NCI-H2107 treated with DMSO at 0.1 percent for 48 hours (cell line): ENCODE data around the gene ADGRB3.
"Not testable (repeated sequence)": the region's sequence is repeated elsewhere in the genome, so short reads cannot be mapped to it uniquely, and the experiment has no call there.

Source experiments
- DNase-seq: peaks from one replicate; lab custom pipeline; 2025; ENCODE audit not compliant: unreplicated experiment; lab: John Stamatoyannopoulos, UW

The ADGRB3 gene

GRCh38 chr6:69105288-69105687, 470.2 kb downstream of the ADGRB3 start:
- no peak for DNase-seq

- DNase-seq = peak; percentile 33
These were observed 471.4 kb downstream of the ADGRB3 start for GRCh38 chr6:69106511-69106910.

- no peak for DNase-seq
These were observed 476.2 kb downstream of the ADGRB3 start for GRCh38 chr6:69111301-69111700.

DNA sequence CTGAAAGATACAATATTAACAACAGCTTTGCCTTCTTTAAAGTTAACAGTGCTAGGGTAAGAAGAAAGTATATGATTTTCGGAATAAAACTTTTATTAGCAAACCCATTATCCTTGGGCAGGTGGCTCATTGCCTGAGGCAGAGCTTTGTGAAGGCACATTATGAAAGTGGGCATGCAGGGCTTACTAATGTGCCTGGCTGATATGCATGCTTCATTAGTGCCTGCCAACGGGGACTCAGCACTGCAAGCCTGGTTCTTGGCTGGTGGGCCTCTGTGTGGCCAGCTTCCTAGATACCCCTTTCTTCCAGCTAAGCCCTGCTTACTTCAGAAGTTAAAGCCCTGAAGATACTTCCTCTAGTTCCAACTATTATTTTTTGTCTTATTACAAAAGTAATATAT, 481.6 kb downstream of the ADGRB3 start:
- no peak for DNase-seq

DNA sequence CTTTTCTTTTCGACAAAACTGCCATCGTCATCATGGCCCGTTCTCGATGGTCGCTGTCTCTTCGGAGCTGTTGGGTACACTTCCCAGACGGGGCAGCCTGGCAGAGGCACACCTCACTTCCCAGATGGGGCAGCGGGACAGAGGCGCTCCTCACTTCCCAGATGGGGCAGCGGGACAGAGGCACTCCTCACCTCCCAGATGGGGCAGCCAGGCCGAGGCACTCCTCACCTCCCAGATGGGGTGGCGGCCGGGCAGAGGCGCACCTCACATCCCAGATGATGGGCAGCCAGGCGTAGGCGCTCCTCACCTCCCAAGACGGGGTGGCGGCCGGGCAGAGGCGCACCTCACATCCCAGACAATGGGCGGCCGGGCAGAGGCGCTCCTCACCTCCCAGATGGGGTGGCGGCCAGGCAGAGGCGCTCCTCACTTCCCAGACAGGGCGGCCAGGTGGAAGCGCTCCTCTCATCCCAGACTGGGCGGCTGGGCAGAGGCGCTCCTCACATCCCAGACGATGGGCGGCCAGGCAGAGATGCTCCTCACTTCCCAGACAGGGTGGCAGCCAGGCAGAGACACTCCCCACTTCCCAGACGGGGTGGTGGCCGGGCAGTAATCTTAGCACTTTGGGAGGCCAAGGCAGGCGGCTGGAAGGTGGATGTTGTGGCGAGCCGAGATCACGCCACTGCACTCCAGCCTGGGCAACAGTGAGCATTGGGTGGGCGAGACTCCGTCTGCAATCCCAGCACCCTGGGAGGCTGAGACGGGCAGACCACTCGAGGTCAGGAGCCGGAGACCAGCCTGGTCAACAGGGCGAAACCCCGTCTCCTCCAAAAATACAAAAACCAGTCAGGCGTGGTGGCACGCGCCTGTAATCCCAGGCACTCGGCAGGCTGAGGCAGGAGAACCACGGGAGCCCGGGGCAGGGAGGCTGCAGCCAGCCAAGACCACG, 486.7 kb downstream of the ADGRB3 start:
- DNase-seq = not testable (repeated sequence)

- DNase-seq = no peak
These were observed 487.3 kb downstream of the ADGRB3 start for GRCh38 chr6:69122407-69122773.

- no peak for DNase-seq
These were observed 493.3 kb downstream of the ADGRB3 start for GRCh38 chr6:69128411-69128810.

DNA sequence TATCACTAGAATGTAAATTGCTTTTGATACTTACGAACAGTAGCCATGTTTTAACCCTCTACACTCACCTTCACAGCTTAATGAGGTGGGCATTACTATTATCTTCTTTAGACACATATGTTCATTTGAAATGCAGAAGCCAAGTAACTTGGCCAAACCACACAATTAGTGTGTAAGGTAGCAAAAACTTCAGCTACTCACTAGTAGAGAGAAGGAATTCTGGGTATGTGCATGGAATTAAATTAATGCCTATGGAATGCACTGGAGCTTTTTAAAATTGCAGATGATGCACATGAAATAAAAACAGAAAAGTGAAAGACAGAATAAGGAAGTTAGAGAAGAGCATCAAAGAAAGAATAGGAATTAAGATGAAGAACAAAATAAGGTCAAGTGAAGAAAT, 494.0 kb downstream of the ADGRB3 start:
- DNase-seq = no peak

- no peak for DNase-seq
These were observed 500.8 kb downstream of the ADGRB3 start for GRCh38 chr6:69135927-69136326.

DNA sequence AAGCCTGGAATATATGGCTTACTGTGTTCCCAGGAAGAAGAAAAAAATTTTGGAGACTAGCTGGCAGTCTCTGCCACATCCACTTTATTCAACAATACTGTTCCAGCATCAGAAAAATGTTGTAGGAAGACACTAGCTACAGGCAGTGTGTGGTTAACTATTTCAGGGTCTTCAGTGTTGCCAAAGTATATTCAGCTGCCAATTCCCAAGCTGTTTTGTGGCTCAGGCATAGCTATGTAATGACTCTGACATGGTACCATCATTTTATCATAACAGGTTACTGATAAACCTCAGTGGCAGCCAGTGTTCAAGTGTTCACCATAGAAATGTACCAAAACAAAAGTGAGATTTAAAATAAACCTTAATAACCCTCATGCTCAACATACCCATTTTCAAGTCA, 503.1 kb downstream of the ADGRB3 start:
- no peak for DNase-seq

DNA sequence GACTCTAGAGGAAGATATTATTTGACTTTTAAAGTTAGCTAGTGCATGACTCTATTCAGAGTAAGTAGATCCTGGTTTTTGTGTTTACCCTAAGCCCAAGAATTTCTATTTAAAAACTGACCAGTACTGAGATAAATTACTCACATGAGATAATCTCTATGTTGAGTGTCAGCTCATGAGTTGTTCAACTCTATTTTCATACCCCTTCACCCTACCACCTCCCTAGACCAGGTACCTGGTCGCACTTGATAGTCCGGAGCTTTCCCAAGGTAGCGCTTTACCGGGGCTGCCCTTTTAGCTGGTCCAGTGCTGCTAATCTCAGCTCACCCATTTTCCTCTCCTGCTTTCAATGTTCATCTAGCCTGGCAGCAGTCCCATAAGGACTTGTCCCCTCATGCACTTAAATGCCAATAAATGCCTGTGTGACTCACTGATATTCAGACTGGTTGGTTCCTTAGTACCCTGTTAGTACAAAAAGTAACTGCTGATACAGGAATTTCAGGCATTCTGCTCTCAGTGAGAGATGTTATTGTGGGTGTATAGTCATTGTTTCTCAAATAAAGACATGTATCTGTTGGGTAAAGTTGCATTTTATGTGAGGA, 503.9 kb downstream of the ADGRB3 start:
- no peak for DNase-seq

GRCh38 chr6:69145062-69145461, 510.0 kb downstream of the ADGRB3 start:
- no peak for DNase-seq

DNA sequence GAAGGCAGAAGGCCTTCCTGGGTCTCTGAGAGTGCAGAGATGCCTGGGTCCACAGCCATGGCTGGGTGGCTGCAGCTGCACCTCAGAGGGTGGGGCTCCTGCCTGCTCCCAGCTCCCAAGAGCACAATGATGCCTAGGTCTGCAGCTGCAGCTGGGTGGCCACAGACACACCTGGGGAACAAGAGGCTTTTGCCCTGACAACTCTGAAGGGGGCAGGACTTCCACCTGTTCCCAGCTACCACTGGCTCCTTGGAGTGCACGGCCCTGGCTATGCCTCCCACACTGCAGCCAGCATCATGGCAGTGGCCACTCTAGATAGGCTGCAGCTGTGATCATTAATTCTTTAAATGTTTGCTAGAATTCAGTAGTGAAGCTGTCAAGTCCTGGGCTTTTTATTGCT, 511.3 kb downstream of the ADGRB3 start:
- no peak for DNase-seq

GRCh38 chr6:69155467-69155866, 520.4 kb downstream of the ADGRB3 start:
- no peak for DNase-seq

GRCh38 chr6:69162811-69163210, 527.7 kb downstream of the ADGRB3 start:
- no peak for DNase-seq

GRCh38 chr6:69164564-69165229, 529.6 kb downstream of the ADGRB3 start:
- peak; percentile 12 for DNase-seq

DNA sequence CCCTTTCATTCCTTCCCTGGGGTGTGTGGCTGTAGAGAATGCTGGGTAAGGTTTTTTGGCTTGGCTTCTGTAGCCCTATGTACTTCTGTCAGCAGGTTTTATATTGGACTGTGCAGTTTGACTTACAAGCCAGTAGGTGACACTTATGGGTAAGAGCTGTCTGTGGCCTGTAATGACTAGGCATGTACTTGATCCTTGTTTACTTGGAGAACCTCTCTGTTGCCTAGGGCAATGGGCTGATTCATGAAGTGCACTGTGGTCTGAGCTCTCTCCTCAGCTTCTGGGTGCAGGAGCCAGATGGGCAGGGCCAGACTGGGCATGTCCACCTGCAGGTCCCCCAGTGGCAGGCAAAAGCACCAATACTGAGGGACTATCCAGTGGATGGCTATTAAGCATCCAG, 544.6 kb downstream of the ADGRB3 start:
- DNase-seq = peak; percentile 32

DNA sequence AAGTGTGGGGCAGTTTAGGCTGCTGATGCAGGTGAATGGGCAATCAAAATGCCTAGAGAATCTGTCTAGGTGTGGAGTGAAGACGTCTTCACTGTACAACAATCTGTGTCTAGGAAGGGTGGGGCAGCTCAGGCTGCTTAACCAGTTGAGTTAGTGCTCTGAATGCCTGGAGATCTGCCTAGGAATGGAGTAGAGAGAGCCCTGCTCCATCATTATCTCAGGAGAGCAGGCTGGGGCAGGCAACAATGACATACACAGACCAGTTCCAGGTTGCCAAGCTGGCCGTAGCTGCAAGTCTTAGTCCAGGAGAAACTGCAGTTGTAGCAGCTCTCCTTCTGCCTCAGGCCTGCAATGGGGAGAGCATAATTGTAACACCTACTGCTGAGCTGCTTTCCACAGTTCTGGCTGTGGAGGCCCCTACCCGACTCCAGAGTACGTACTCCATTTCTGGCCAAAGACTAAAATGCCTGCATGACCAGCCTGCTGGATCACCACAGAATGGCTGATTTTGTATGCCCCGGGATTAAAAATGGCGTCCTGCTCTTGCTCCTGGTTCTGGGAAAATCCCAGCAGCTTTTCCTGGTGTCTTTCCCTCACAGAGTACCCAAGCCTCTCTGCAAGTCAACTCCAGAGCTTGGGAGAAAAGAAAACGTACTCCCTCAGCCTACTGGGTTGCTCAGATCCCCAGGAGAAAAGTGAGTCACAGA, 545.4 kb downstream of the ADGRB3 start:
- no peak for DNase-seq

DNA sequence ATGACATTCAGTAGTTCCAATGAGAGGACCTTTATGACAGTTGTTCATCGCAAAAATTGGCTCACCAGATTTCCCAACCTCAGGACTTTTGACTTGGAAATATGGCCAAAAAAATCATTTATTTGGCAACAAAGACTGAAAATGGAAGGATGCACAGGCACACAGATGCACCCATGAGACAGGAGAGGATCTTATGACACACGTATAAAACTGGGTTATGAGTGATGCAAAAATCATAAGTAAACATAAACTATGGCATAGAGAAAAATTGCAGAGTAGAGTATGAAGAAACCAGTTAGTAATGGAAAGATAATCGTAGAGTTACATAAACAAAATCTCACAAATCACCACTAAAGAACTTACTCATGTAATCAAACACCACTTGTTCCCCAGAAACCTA, 546.9 kb downstream of the ADGRB3 start:
- no peak for DNase-seq

DNA sequence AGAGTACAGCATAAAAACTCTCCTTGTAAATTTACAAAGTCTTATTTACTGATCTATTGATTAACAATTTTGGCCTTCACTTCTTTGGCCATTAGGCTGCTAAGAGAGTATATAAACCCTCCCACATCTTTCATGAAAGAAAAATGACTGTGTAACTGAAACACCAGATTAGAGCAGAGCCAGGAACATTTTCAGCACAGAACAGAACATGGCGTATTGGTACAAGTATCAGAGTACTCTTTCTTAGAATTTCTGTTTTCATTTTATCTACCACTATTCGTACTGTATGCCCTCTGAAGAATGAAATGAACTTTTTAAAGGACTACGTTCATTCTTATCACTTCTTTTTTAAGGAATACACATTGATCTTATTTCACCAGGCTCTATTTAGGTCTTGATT, 550.2 kb downstream of the ADGRB3 start:
- DNase-seq = no peak

DNA sequence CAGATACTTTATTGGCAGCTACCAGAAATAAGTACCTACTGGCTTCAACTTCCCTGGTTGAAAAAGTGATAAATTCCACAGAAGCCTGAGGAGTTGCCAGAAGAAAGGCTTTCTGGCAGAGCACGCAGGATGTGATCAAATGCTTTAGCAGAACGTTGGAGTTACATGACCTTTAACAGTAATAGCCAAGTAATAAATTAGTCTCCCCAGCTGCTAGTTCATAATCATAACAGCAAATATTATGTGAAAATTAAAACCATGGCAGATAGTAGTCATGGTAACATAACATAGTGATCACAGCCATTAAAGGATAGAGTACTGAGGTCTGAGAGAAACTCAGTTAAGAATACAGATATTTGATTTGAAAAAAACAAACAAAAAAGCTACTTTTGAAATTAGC, 567.7 kb downstream of the ADGRB3 start:
- DNase-seq = no peak
